Heart right ventricle (tissue), 16 donors: ENCODE measurements around the gene PPFIA1. TPM values are rescaled to one million over a fixed set of nuclear protein-coding genes. Genes with fewer than 3 reads are reported as not detected.

Experiments used
- ATAC-seq, 8 donors: fragments of 200-7000 bp; cut with Tn5 transposase; one replicate each; pipeline ENCODE4 v1.9.1; 2020; ENCODE audit warnings: mild to moderate bottlenecking in 8 of 8, moderate library complexity in 8 of 8, moderate number of reproducible peaks in 1 of 8
- DNase-seq, 2 donors: peaks; one replicate each; pipeline ENCODE4 v3.0.0-alpha.2; 2020
- H3K27ac ChIP-seq, 10 donors: fragments of 200-600 bp; sonication (generic) in 2 of 10; one replicate each; pipeline versions ENCODE4 v1.5.0 to v1.8.0; 2020 to 2022; ENCODE audit warnings: mild to moderate bottlenecking in 3 of 10
- H3K27me3 ChIP-seq, 7 donors: fragments of 200-600 bp; one replicate each; pipeline ENCODE4 v1.8.0; 2021 to 2022; ENCODE audit warnings: mild to moderate bottlenecking in 2 of 7
- H3K36me3 ChIP-seq, 9 donors: fragments of 200-600 bp; sonication (generic) in 1 of 9; one replicate each; pipeline versions ENCODE4 v1.5.0 to v1.8.0; 2020 to 2022; ENCODE audit warnings: mild to moderate bottlenecking in 2 of 9
- H3K4me1 ChIP-seq, 9 donors: fragments of 200-600 bp; sonication (generic) in 1 of 9; one replicate each; pipeline versions ENCODE4 v1.5.0 to v1.8.0; 2020 to 2022; ENCODE audit warnings: mild to moderate bottlenecking in 4 of 9
- H3K4me3 ChIP-seq, 10 donors: fragments of 200-600 bp; sonication (generic) in 2 of 10; one replicate each; pipeline versions ENCODE4 v1.5.0 to v1.8.0; 2020 to 2022; ENCODE audit warnings: mild to moderate bottlenecking in 7 of 10, moderate library complexity in 2 of 10
- H3K9me3 ChIP-seq, 11 donors: fragments of 200-600 bp in 10 of 11; sonication (generic) in 2 of 11; one replicate each; pipeline versions ENCODE4 v1.5.0 to v1.8.0; 2013 to 2022; ENCODE audit warnings: mild to moderate bottlenecking in 2 of 11, control low read depth in 1 of 11, moderate library complexity in 1 of 11
- WGBS, 2 donors: extraction: QIAGEN DNeasy Blood & Tissue Kit; methylation state at CpG; one replicate each; pipeline ENCODE4 v1.1.7; 2013; ENCODE audit warnings: inconsistent platforms in 1 of 2; 5-methylcytosine and 5-hydroxymethylcytosine counted together
- intact Hi-C, 10 donors: fragments of 100-400 bp; cut with DNase I; formaldehyde crosslinking; loops; one replicate each; pipeline versions ENCODE4 v1.11.1 to v1.14.2; 2022
- polyA plus RNA-seq, 2 donors: library from polyadenylated mRNA; stranded (reverse); fragments of 200-250 nt; gene quantifications; one replicate each; pipeline ENCODE4 v1.2.3, GENCODE V29; 2013
- total RNA-seq, 10 donors: library from RNA; stranded (reverse); fragmentation: NEBNext Ultra II Directional in 3 of 10; extraction: Animal tissue kit (Norgen Biotek cat#: 25700) in 3 of 10; gene quantifications; one replicate each; pipeline versions ENCODE4 v1.2.1 to v1.2.4, GENCODE V29; 2021 to 2023
- TF ChIP-seq, protein P1 (sequence below), 9 donors: fragments of 200-600 bp; sonication (generic) in 2 of 9; IDR thresholded peaks; one replicate each; pipeline versions ENCODE4 v1.5.0 to v1.8.0; 2021 to 2022; ENCODE audit warnings: antibody characterized with exemption in 9 of 9, mild to moderate bottlenecking in 5 of 9, moderate library complexity in 1 of 9
- donor health status: Arrhythmogenic right ventricular cardiomyopathy.
- donor health status: ischemic (EF 13 %, LVEDD 7.1; RV severe dilation, severe dysfunction).
- donor health status: healthy with polysubstance abuse.
- donor health status: DM: no; HTN: yes; CAD: no.
- donor health status: DM: no; HTN: no; CAD: no.
- donor health status: ischemic (EF 25% LVEDD 6.9; RV normal size, moderate dysfunction).
- donor health status: ischemic (EF 25% LVEDD 5.7; RV mildly dilated, moderate dysfunction).
- donor health status: healthy.
- donor health status: DM: yes; HTN: yes; CAD: no.
- donor health status: Ischemic cardiomyopathy.
- donor health status: ischemic (EF 35%, LVEDD 5.7; RV mildly dilated, moderate dysfunction).
- donor health status: nonischemic (EF 11% LVEDD 7.7; RV severe dilation, severe dysfunction).
- donor health status: DM: yes; HTN: yes; CAD: no.
- donor health status: PGD.
- donor health status: ischemic (EF 29% LVEDD 5.4; RV normal size, mild dysfunction).
- donor health status: nonischemic (EF 23%, LVEDD 6.1; RV moderate dilation, normal function).

Gene PPFIA1
- total and polyA plus RNA-seq, 12 donors: 14.0 to 57.2 (median 39.0) TPM

DNA sequence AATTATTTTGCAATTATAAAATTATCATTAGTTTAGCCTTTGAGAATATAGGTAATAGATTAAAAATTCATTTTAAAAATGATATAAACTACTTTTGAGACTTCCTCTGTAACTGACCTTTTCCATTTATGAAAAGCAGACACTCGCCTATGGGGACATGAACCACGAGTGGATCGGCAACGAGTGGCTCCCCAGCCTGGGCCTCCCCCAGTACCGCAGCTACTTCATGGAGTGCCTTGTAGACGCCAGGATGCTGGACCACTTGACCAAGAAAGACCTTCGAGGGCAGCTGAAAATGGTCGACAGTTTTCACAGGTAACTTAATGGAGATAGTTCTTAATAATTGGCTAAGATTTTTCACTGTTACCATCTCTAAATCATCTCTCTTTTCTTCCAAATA is 101.6 kb downstream of the PPFIA1 start:
- intact Hi-C loops: no loop called here
- Histone ChIP-seq H3K27me3 (no peaks in the 10 kb centered on the region), H3K36me3 (peaks cover 0 to 76% (median 45%) of the 10 kb centered on the region in 9 donors), H3K4me3 (no peak overlapping the region), H3K27ac (no peak overlapping the region), H3K4me1 (no peaks in the 10 kb centered on the region), H3K9me3 (no peaks in the 10 kb centered on the region)
- ATAC-seq (no peak), DNase-seq (no peak)
- 95% methylated on average over 8 of the region's 8 CpGs for WGBS, 2 donors
- TF ChIP-seq, protein P1, sequence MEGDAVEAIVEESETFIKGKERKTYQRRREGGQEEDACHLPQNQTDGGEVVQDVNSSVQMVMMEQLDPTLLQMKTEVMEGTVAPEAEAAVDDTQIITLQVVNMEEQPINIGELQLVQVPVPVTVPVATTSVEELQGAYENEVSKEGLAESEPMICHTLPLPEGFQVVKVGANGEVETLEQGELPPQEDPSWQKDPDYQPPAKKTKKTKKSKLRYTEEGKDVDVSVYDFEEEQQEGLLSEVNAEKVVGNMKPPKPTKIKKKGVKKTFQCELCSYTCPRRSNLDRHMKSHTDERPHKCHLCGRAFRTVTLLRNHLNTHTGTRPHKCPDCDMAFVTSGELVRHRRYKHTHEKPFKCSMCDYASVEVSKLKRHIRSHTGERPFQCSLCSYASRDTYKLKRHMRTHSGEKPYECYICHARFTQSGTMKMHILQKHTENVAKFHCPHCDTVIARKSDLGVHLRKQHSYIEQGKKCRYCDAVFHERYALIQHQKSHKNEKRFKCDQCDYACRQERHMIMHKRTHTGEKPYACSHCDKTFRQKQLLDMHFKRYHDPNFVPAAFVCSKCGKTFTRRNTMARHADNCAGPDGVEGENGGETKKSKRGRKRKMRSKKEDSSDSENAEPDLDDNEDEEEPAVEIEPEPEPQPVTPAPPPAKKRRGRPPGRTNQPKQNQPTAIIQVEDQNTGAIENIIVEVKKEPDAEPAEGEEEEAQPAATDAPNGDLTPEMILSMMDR (IDR thresholded peaks at IDR 0.05): no peak

DNA sequence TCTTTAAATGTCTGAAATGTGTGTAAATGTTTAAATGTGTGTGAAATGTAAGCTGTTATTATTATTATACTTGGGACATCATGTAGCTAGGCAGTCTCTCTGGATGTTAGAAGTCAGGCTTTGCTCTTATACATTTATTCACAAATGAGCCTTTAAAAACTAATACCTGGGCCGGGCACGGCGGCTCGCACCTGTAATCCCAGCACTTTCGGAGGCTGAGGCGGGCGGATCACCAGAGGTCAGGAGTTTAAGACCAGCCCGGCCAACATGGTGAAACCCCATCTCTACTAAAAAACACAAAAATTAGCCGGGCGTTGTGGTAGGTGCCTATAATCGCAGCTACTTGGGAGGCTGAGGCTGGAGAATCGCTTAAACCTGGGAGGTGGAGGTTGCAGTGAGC is 106.1 kb downstream of the PPFIA1 start:
- intact Hi-C loops: no loop called here
- Histone ChIP-seq H3K27ac (no peak overlapping the region), H3K9me3 (no peaks in the 10 kb centered on the region), H3K27me3 (no peaks in the 10 kb centered on the region), H3K36me3 (peaks cover 0 to 99% (median 64%) of the 10 kb centered on the region in 9 donors), H3K4me3 (no peak overlapping the region), H3K4me1 (no peaks in the 10 kb centered on the region)
- no peak for ATAC-seq
- 88 to 98% methylated on average over 12 of the region's 12 CpGs for WGBS, 2 donors
- TF ChIP-seq, protein P1 (IDR thresholded peaks at IDR 0.05): no peak
- no peak for DNase-seq

DNA sequence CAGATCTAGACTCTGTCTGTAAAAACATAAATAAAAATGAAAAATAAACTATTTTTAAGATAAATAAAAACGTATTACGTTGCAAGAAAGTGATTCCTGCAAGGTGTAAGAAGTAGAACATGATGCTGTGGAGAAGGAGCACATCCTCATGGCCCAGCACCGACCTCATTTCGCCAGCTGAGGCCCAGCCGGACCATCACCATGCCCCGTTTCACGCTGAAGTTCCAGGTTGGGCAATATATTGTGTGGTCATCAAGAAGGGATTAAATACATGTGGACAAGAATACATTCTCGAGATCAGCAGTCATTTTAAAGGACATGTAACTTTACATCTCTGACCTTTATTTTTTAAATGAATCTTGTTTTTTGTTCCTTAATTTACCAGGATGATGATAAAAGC is 107.2 kb downstream of the PPFIA1 start:
- Histone ChIP-seq H3K27me3 (no peaks in the 10 kb centered on the region), H3K4me3 (no peak overlapping the region), H3K4me1 (no peaks in the 10 kb centered on the region), H3K36me3 (peaks cover 0 to 100% (median 56%) of the 10 kb centered on the region in 9 donors), H3K9me3 (no peaks in the 10 kb centered on the region), H3K27ac (no peak overlapping the region)
- whole genome bisulfite sequencing, 2 donors: 86 to 96% methylated on average over 8 of the region's 8 CpGs
- no peak for ATAC-seq
- TF ChIP-seq, protein P1 (IDR thresholded peaks at IDR 0.05): no peak
- DNase-seq: no peak
- intact Hi-C loops: no loop called here

DNA sequence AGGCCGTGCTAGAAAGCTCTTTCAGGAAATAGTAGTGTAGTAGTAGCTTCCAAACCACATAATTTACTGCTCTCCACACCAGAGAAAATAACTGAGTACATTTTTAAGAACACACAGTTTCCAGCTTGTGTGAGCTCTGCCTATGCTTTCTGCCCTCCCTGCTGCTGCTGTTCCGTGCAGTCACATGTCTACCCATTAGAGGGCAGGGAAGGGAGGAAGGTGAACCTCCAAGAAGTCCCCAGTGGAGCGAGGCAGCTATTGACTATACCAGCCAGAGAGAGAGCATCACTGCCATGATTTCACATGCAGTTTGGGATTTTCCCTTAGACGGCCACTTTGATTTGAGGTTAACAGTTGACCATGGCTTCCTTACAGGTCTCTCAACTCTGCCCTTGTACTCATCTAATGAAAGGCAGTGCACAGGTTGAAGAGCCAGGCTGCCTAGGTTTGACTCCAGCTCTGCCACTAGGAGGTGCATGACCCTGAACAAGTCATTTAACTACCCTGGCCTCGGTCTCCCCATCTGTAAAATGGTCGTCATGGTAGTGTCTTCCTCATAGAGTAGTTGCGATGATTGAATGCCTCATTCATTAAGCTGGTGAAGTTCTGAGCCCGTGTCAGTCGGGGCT is 108.1 kb downstream of the PPFIA1 start:
- DNase-seq (no peak), ATAC-seq (no peak)
- Histone ChIP-seq H3K36me3 (peaks cover 0 to 100% (median 47%) of the 10 kb centered on the region in 9 donors), H3K4me3 (no peak overlapping the region), H3K27me3 (no peaks in the 10 kb centered on the region), H3K27ac (no peak overlapping the region), H3K4me1 (no peaks in the 10 kb centered on the region), H3K9me3 (no peaks in the 10 kb centered on the region)
- TF ChIP-seq, protein P1 (IDR thresholded peaks at IDR 0.05): no peak
- WGBS, 2 donors: 86 to 96% methylated on average over 9 of the region's 9 CpGs
- intact Hi-C loops: no loop called here
